Islet of Langerhans (tissue), 1 donor: ENCODE measurements around the gene ARID5B.

Experiments
- FAIRE-seq: peaks from one replicate; lab custom pipeline; 2011; peaks lifted over from hg19 to GRCh38; lab: Jason Lieb, UNC

Gene ARID5B

GRCh38 chr10:62103857-62104256 is 202.4 kb downstream of the ARID5B start:
- FAIRE-seq: no peak

GRCh38 chr10:62106929-62107519 is 205.5 kb downstream of the ARID5B start:
- no peak for FAIRE-seq

- no peak for FAIRE-seq
Observed at GRCh38 chr10:62108759-62109586, 207.5 kb downstream of the ARID5B start.

DNA sequence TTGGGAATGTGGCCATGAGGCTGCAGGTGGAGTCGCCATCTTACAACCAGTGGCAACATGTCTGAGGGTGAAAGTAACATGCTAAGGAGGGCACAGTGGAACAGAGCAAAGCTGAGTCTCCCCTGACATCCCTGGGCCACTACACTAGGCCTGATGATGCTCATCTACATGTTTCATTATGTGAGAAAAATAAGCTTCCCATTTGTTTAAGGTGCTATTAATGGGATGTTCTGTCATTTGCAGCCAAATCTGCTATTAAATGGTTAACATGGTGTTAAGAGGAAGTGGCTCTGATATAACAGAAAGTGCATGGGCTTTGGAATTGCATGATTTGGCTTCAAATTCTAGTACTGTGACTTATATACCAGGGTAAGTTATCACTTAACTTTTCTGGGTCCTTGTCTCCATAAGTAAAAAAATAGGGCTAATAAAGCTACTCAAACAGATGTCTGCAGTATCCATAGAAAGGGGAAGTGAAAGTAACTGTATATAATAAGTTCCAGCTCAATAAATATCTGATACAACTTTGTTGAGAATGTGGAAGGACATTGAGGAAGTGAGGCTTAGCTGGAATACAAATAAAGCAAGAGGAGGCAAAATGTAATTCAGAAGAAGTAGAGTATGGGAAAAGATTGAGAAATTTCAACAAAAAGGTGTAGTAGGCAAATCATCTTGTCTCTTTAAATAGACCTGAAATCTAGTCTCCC is 208.2 kb downstream of the ARID5B start:
- no peak for FAIRE-seq

- no peak for FAIRE-seq
Observed at GRCh38 chr10:62112300-62112699, 210.8 kb downstream of the ARID5B start.

DNA sequence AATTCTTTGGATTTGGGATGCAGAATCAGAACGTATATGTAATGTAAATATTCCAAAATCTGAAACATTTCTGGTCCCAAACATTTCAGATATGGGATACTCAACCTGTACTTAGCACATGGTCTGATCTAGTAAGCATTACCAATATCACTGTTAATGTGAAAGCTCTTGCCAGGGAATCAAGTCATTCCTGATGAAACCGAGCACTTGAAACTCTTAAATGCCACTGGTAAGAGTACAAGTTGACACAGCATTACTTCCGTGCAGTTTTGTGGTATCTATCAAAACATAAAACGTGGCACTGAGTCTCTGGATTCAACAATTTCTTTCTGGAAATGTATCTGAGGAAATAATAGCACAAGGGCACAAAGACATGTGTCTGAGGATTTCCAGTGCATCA is 211.5 kb downstream of the ARID5B start:
- no peak for FAIRE-seq

DNA sequence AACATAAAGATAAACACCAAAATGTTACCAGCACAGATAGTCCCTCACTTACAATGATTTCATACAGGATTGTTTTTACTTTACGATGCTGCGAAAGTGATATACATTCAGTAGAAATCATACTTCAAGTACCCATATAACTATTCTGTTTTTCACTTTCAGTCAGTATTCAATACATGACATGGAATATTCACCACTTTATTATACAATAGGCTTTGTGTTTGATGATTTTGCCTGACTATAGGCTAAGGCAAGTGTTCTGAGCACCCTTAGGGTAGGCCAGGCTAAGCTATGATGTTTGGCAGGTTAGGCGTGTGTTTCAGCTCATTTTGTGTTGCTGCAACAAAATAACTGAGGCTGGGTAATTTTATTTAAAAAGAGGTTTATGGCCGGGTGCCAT is 212.2 kb downstream of the ARID5B start:
- no peak for FAIRE-seq

DNA sequence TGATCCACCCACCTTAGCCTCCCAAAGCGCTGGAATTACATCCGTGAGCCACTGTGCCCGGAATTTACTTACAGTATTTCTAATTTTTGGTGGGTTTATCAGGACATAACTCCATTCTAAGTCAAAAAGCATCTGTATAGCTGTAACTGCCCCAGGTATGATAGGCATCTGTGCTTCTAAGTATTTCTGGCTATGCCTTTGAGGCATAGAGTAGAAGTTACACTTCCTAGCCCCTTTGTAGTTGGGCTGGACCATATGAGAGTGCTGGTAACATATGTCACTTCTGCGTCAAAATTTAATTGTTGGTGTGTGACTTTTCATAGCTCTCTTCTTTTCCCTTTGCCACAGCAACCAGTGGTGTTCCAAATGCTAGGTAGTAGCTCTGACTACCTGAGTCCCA is 213.8 kb downstream of the ARID5B start:
- no peak for FAIRE-seq

DNA sequence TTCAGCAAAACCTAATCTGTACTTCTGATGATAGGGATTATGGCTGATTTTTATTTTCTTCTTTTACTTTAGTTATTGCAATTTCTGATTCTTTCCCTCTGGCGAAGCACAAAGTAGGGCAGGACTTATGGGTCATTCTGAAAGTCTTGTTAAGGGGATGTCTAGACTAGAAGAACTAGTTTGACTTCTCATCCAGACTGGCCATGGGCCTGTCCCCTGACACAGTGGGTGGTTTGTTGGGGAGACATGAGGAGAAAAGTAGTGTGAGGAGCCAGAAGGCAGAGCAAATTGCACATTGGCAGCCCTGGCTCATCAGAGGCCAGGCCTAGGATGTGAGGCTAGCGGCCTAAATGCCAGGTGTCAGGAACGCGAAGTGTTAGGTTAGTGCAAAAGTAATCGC is 214.3 kb downstream of the ARID5B start:
- FAIRE-seq: no peak

- FAIRE-seq: no peak
Observed at GRCh38 chr10:62116896-62117295, 215.4 kb downstream of the ARID5B start.

DNA sequence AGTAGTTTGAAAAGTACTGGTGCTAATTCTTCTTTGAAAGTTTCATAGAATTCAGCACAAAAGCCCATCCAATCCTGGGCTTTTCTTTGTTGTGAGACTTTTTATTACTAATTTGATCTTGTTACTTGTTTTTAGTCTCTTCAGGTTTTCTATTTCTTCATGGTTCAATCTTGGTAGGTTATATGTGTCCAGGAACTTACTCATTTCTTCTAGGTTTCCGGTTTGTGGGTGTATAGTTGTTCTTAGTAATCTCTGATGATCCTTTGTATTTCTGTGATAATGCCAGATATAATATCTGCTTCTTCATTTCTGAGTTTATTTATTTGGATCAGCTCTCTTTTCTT is 219.7 kb downstream of the ARID5B start:
- FAIRE-seq: no peak

DNA sequence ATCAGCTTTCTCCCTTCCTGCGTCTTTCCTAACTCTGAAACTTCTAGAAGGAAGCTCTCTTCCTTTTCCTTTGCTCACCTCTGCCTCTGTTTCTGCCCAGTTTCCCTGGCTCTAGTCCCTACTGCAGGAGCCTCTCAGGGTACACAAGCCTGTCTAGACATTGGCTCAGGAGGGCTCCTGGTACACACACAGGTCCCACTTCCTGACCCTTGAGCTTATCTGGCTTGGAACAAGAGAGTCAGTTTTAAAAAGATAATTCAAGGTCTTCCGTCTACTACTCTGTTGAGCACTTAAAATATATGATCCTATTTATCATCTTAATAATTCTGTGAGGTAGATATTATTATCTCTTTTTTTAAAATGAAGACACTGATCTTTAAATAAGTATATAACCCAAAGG is 226.5 kb downstream of the ARID5B start:
- FAIRE-seq: no peak

GRCh38 chr10:62130948-62131347 is 229.4 kb downstream of the ARID5B start:
- no peak for FAIRE-seq

DNA sequence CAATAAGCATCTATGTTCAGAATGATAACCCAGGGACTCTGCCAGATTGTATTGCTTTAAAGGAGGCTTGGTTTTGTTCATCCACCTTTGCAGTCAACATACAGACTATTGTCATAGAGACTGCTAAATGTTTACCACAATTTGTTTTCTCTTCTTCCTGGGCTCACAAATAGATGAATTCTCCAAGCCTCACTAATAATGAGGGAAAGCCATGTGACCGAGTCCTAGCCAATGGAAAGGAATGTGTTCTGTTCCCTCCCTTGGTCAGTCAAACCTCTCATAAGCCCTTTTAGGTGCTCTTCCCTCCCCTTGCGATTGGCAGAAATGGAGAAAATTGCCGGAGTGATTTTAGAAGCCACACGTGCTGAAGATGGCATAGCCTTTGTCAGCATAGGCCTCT is 230.2 kb downstream of the ARID5B start:
- FAIRE-seq: no peak

DNA sequence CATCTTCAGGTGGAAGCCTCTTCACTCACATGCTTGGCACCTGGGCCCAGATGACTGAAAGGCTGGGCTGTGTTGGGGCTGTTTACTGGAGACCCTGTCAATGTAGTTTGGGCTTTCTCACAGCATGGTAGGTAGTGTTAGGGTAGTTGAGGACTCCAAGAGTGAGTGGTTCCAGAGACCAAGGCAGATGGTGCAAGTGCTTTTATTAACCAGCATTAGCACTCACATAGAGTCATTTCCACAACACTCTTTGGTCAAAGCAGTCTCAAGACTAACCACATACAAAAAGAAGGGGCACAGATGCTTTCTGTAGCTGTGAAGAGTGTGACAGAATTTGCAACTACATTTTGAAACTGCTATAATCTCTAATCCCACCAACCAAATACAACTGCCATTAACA is 232.1 kb downstream of the ARID5B start:
- FAIRE-seq: no peak

GRCh38 chr10:62136931-62137330 is 235.4 kb downstream of the ARID5B start:
- FAIRE-seq: no peak
